Muscle layer of duodenum (tissue), 2 donors: ENCODE data around the gene ACTR8.

ENCODE experiments used
- H3K27ac ChIP-seq: one replicate; pipeline ENCODE4 v1.7.0; 2013; ENCODE audit warnings: mild to moderate bottlenecking, low read length
- H3K27me3 ChIP-seq: one replicate; pipeline ENCODE4 v1.7.0; 2013; ENCODE audit warnings: low read depth, mild to moderate bottlenecking, control low read depth, low read length
- H3K36me3 ChIP-seq, 2 donors: one replicate each; pipeline ENCODE4 v1.7.0; 2013; ENCODE audit warnings: low read length in 2 of 2, control low read depth in 1 of 2, mild to moderate bottlenecking in 1 of 2; ENCODE audit not compliant: insufficient read depth in 2 of 2, control insufficient read depth in 1 of 2
- H3K4me1 ChIP-seq, 2 donors: one replicate each; pipeline ENCODE4 v1.7.0; 2013; ENCODE audit warnings: low read length in 2 of 2, mild to moderate bottlenecking in 2 of 2, control low read depth in 1 of 2, moderate library complexity in 1 of 2; ENCODE audit not compliant: insufficient read depth in 2 of 2, control insufficient read depth in 1 of 2
- H3K4me3 ChIP-seq, 2 donors: one replicate each; pipeline ENCODE4 v1.7.0; 2013; ENCODE audit warnings: low read length in 2 of 2, low read depth in 1 of 2, mild to moderate bottlenecking in 1 of 2
- H3K9me3 ChIP-seq, 2 donors: one replicate each; pipeline ENCODE4 v1.7.0; 2013; ENCODE audit warnings: low read length in 2 of 2, control low read depth in 1 of 2, mild to moderate bottlenecking in 1 of 2; ENCODE audit not compliant: control insufficient read depth in 1 of 2
- donor health status: healthy.

The ACTR8 gene

GRCh38 chr3:53819163-53819868 lies 62.6 kb downstream of the ACTR8 start:
- H3K9me3 ChIP-seq: no peaks in the 10 kb centered on the region
- no peaks in the 10 kb centered on the region for H3K36me3 ChIP-seq
- no peak overlapping the region for H3K27ac ChIP-seq
- H3K27me3 ChIP-seq: no peaks in the 10 kb centered on the region
- no peaks in the 10 kb centered on the region for H3K4me1 ChIP-seq
- H3K4me3 ChIP-seq: no peak overlapping the region

DNA sequence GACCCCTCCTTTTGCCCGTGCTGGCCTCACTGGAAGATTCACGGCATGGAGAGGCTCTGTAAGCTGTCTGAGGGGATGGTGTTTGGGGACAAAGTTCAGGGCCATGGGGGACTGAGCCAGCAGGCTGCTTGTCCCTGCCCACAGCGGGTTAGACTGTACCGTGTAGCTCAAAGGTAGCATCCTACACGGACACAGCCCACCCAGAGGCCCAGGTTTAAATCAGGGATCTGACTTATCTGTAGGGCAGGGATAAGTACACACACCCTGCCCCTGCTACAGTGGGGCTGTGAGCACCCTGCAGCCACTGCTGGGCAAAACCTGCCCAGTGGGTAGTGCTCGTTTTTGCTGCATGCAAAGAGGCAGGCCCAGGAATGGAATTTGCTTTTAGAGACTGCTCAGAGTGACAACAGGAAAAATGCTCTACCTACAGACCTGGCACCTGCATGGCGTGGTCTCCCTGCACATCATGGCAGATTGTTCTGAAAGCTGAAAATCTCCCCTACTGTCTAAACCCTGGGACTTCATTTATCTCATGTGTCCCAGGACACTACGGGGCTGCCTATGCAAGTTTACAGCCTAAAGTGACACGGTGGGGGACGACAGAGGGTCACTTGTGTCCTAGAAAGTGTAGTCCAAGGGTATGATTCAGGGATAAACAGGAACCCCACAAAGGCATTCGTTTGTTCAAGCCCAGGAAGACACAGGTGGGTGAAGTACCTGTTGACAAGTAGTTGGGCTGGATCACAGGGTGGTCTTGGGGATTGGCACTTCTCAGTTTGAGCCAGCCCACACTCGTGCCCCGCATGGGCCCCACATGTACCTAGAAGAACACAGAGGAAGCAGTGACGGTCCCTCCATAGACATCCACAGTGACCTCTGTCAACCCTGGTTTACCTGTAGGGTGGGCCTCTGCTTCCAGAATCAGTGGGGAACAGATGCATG lies 63.5 kb downstream of the ACTR8 start:
- H3K36me3 ChIP-seq: no peaks in the 10 kb centered on the region

DNA sequence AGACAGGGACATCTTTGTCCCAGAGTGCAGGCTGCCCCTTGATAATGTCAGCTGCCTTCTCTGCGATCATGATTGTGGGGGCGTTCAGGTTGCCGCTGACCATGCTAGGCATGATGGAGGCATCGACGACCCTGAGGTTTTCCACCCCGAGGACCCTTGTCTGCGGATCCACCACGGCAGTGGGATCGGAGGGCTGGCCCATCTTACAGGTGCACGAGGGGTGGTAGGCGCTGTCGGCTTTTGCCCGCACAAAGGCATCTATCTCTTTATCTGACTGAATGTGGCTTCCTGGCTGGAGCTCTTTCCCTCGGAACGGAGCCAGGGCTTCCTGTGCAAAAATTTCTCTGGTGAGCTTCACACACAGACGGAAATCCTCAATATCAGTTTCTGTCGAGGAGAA lies 64.1 kb downstream of the ACTR8 start:
- Histone ChIP-seq H3K9me3 (no peaks in the 10 kb centered on the region), H3K27me3 (no peaks in the 10 kb centered on the region), H3K36me3 (no peaks in the 10 kb centered on the region), H3K4me1 (no peaks in the 10 kb centered on the region), H3K4me3 (no peak overlapping the region), H3K27ac (no peak overlapping the region)

More for the DNA sequence above, 63.5 kb downstream of the ACTR8 start:
- H3K4me1 ChIP-seq: no peaks in the 10 kb centered on the region
- H3K27ac ChIP-seq: no peak overlapping the region
- no peaks in the 10 kb centered on the region for H3K27me3 ChIP-seq
- no peaks in the 10 kb centered on the region for H3K9me3 ChIP-seq
- H3K4me3 ChIP-seq: no peak overlapping the region

DNA sequence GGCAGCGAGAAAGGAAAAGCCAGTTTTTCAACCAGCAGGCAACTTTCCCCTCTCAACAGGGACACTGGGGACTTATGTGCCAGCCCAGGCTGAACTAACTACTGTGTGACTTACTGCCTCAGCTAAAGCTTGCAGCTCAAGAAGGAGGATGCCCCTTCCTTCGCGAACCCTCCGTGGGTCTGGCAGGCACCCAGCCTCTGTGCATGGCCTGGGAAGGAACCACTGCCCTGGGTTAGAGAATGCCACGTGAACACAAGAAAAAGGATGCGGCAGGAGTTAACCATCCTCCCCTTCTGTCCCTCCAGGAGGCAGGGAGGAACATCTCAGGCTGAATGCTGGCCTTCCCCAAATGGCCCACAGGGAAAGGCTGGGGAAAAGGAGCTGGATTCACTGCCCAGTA lies 64.7 kb downstream of the ACTR8 start:
- Histone ChIP-seq H3K4me1 (no peaks in the 10 kb centered on the region), H3K36me3 (no peaks in the 10 kb centered on the region), H3K4me3 (no peak overlapping the region), H3K27ac (no peak overlapping the region), H3K9me3 (no peaks in the 10 kb centered on the region), H3K27me3 (no peaks in the 10 kb centered on the region)
